GM21576 (cell line): ENCODE measurements around the gene LCN10.
"Not testable (repeated sequence)": the region's sequence is repeated elsewhere in the genome, so short reads cannot be mapped to it uniquely, and the experiment has no call there.

ENCODE experiments used
- ATAC-seq: cut with Tn5 transposase; IDR thresholded peaks from one replicate; pipeline ENCODE4 v1.9.1; 2021; ENCODE audit warnings: mild to moderate bottlenecking, moderate library complexity; ENCODE audit not compliant: unreplicated experiment

LCN10 gene

DNA sequence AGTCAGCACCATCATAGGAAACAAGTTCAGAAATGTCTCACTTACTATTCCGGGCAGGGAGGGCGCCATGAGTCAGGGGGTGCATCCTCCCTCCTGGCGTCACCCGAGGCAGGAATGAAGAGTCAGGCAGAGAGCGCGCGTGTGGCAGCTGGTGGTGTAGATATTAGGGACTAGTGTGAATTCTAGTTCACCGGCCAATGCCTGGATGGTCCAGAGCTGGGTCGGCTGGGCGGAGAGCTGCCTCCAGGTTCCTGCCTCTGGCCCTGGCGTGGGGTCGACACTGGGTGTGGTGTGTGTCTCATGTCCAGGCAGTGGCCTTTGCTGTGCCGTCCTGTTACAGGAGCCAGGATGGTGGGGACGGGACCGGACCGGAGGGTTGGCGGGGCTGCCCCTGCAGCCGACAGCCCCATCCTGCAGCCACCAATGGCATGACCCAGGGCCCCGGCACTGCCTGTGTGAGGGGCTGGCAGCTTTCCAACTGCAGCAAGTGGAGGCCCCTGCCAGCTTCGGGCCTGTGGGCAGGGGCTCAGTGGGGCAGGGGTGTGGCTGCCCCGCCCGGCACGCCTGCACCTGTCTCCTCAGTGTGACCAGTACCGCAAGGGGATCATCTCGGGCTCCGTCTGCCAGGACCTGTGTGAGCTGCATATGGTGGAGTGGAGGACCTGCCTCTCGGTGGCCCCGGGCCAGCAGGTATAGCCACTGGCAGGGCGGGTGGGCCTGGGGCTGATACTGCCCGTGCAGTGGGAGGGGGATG, 21.2 kb downstream of the LCN10 start:
- ATAC-seq = no peak

DNA sequence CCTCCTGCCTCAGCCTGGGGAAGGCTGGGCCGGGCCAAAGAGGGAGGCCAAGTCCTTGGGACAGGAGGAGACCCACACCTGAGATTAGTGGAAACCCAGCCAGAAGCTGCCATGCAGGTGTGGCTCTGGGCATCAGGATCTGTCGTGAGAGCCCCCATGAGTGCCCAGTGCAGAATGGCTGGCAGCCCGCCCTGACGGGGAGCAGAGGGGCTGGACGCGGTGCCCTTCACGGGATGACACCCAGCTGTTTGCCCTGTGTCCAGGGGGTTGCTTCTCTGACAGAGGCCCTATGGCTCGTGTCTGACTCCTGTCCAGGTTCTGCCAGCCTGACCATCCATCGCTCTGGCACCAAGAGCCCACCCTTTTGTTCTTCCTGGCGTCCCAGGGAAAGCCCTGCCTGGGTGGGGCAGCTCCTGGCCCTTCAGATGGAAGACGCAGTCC, 21.8 kb downstream of the LCN10 start:
- ATAC-seq = no peak

DNA sequence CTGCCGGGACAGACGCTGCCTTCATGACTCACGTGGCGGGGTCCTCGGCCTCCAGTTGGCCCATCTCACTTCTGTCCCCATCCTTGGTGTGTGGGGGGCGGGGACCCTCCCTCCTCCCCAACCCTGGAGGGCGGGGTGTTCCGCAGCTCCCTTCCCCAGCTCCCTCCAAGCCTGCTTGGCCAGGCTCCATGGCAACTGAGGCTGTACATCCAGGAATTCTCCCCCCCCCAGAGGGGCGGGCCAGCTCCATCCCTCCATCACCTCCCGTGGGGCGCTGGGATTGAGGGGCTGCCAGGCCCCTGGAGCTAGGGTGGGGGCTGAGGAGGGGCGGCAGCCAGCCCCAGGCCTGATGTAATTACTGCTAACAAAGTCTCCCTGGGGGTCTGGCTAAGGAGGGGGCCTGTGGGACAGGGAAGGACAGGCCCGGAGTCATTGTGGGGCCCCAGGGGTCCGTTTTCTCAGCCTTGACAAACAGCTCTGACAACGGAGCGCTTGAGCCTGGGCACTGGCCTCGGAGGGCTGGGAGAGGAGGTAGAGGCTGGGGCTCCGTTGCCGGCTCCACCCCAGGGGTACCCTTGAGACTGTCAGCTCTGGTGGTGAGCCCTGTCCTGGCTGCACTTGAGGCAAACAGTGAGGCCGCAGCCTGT, 22.4 kb downstream of the LCN10 start:
- ATAC-seq = no peak

DNA sequence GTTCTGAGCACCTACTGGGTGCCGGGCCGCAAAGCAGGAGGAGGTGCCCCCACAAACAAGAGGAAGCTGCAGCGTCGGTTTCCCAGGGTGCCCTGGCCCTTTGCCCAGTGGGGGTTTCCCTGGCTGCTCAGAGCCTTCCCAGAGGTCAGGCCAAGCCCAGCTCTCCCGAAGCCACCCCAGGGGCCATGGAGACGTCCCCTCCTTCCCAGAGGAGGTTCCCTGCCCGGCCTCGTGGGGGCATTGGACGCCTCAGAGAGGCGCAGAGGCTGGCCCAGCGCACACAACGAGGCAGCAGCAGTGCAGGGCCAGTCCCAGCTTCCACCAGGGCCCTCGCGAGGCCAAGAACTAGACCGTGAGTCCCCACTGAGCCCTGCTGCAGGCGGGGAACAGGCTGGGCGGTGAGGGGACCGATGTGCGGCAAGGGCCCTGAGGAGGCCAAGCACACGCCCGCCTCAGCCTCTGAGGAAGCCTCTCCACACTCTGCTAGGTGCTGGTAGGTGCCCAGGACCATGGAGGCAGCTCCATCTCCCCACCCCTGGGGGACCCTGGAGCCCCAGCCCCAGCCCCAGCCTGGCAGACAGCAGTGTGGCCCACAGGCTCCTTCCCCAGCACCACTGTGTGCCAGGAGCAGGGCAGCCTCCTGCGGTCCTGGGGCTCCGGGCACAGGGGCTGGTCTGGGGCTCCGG, 23.4 kb downstream of the LCN10 start:
- ATAC-seq = no peak

DNA sequence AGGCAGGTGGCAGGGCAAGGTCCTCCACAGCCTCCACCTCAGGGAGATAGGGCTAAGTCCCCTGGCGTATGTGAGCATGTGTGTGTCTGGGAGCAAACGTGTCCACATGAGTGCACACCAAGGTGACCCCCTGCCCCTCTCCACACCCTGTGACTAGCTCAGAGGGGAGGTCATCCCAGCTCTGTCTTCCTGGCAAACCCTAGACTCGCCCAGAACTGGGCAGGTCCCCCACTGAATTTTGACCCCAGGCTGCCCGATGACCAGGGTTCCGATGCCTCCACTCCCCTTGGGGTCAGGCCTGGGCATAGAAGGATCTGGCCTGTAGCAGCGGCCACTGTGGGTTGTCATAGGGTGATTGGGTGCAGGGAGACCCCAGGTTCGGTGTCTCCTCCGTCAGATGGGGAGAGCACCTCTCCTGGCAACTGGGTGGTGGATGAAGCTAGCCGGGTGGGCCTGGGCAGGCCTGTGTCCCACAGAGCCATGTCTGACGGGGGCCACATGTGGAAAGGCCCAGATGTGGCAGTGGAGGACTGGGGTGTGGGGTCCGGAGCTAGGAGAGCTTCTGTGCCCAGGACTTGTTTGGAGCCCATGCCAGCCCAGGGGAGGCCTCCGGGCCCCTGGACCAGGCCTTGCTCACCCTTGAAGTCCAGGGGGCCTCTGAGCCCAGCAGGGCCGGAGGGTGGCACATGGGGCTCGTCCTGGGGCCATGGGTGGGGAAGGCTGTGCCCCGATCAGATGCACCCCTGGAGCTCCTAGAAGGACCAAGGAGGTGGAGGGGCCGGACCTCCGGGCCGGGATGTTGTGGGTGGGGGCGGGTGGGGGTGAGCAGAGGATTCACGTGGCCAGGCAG, 24.2 kb downstream of the LCN10 start:
- no peak for ATAC-seq

DNA sequence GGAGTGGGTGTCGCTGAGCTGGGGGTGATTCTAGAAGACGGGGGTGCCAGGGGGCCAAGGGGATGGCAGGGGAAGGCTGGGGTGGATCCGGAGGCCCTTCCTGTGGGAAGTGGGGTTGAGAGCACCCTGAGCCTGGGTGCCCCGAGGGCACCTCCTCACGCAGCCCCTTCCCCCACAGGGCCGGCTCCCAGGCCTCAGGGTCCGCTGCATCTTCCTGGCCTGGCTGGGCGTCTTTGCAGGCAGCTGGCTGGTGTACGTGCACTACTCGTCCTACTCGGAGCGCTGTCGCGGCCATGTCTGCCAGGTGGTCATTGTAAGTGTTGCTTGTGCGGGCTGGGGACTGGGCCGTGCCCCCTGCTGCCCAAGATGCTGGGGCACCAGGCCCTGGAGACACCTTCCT, 25.3 kb downstream of the LCN10 start:
- no peak for ATAC-seq

DNA sequence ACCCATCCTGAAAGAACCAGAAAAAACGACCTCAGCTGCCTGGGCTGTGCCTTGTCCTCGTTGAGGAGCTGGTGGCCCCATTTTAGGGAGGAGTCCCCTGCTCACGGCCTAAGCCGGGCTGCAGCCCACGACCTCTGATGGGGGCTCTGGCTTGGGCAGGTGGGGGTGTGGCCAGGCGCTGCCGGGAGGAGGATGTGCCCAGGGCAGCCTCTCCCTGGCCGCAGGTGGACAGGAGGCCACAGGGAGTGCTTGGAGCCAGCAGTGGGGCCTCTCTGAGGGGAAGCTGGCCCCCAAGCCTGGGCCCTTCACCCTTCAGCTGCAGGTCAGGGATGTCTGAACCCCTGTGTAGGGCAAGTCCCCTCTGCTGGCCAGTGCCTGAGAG, 27.9 kb downstream of the LCN10 start:
- ATAC-seq = no peak

DNA sequence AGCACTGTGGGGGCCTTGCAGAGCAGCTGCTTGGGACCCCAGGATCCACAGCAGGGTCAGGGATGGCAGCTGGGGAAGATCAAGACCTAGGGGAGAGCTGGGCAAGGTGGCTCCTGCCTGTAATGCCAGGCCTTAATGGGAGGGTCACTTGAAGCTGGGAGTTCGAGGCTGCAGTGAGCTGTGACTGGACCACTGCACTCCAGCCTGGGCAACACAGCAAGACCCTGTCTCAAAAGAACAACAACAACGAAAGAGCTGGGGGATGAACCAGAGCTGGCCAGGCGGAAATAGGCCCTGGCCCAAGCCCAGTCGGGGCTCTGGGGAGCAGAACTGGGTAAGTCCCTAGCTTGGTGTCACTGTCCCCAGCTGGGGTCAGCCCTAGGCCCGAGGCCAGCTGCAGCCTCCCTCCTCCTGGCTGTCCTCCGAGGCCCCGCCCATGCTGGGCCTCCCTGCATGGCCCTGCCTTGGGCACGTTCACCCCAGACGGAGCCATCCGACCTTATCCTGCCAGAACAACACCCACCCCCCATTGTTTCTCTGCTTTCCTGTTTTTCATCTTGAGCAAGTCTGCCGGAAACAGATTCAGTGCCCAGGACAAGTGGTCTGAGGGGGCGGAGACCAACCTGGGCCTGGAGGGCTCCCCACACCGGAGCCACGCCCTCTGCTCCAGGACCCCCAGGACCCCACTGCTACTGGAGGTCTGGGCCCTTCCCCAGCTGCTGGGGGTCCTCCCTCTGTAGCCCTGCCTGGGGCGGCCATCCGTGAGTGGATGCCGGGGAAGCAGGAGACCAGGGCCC, 28.4 kb downstream of the LCN10 start:
- no peak for ATAC-seq

DNA sequence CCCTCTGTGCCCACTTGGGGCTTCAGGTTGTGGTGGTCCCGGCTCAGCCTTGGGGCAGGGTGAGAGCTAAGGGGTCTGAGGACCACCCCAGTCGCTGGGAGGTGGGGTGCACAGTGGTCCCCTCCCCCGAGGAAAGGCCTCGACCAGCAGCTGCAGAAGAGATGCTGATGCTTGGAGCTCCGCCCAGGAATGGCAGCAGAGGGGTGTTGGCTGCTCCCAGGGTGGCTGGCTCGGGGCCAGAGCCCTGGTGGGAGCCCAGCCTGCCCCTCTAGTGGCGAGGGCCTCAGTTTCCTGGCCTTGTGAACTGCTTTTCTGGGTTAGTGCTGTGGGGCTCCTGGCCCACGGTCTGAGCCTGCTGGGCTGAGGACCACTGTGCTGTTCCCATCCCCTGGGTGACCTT, 29.2 kb downstream of the LCN10 start:
- ATAC-seq = no peak

DNA sequence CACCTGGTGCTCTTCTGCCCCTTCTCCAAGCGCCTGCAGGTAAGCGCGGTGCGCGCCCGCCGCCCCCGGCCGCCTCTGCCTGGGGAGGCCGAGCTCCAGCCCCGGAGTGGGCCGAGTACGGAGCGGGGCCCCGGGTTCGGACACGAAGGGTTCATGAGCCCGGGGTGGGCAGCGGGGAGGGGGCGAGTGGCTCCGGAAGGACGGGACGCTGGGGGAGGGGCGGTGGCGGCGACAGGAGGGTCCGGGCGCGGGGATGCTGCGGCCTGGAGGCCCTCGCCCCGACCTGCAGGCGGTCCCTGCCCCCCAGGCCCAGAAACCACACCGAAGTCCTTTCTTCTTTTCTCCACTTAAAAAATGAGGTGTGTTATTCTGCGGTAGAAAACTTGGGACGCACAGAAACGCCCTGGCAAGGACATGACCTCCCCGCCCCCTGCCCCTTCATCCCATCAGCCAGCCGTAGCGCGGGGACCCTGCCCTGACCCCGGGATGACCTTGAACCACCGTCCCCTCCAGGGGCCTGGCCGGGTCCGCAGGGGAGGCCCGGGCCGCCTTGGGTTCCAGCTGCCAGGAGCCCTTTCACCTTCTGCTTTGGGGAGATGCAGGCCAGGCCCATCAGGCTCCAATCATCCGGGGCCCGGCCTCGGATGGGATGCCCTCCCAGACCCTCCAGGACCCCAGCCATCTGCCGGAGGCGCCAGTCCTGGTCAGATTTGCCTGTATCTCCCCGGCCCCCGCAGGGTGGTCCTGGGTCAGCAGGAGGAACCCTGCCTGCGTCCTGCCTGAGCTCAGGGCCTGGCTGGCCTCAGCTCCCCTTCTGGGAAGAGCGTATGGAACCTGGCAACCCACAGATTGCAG, 29.8 kb downstream of the LCN10 start:
- ATAC-seq = no peak

DNA sequence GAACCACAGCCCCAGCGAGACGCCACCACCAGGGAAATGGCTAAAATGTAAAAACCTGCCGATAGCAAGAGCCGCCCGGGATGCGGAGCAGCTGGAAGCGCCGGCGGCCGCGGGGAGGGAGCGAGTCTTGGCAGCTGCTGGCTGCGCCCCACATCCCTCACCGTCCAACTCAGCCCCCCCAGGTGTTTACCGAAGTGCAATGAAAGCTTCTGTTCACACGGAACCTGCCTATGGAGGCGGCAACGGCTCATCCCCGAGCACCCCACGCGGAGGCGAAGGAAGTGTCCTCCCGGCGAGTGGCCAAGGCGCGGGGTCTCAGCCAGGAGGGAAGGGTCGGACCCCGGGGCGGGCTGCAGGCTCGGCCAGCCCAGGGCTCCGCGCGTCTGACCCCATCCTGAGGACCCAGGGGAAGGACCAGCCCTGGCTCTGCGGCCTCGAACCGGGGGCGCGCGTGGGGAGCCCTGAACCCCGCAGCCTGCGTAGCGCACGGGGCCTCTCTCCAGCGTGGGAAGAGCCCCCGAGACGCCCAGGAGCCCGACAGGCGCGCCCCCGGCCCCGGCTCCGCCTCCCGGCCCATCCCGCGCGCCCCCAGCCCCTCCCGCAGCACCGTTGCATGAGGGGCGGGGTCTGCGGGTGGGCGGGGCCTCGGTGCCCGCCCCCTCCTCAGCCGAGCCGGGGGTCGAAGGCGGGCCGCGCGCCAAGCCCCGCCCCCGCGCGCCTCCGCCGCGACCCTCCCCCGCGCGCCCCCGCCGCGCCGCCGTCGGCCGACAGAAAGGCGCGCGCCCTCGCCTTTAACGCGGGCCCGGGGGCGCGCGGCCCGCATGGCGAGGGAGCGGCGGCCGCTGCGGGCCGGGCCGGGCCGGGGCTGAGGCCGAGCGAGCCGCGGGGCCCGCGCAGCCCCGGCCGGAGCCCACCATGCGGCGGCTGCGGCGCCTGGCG, 30.7 kb downstream of the LCN10 start, which contains the start of gene DIPK1B:
DIPK1B (plus strand) TSS at position 822 of the 939 bp plus-strand sequence; CDS start at position 916, 94 bp downstream.
- ATAC-seq = no peak

DNA sequence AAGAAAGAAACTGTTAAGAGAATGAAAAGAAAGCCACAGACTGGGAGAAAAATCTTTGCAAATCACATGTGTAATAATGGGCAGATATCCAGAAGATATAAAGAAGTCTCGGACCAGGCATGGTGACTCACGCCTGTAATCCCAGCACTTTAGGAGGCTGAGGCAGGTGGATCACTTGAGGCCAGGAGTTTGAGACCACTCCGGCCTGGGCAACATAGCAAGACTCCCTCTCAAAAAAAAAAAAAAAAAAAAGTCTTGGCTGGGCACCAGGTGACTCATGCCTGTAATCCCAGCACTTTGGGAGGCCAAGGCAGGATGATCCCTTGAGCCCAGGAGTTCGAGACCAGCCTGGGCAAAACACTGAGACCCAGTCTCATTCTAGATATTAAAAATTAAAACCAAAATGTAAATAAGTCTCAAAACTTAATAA, 31.5 kb downstream of the LCN10 start:
- not testable (repeated sequence) for ATAC-seq

DNA sequence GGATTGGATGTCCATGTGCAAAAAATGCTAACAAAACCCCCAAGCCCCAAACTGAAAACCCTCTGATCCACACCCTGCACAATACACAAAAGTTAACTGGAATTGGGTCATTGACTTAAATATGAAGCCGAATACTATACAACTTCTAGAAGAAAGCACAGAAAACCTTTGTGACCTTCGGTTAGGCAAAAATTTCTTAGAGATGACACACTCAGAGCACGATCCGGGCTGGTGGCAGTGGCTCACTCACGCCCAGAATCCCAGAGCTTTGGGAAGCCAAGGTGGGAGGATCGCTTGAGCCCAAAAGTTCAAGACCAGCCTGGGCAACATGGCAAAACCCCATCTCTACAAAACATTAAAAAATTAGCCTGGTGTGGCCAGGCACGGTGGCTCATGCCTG, 32.2 kb downstream of the LCN10 start:
- no peak for ATAC-seq

DNA sequence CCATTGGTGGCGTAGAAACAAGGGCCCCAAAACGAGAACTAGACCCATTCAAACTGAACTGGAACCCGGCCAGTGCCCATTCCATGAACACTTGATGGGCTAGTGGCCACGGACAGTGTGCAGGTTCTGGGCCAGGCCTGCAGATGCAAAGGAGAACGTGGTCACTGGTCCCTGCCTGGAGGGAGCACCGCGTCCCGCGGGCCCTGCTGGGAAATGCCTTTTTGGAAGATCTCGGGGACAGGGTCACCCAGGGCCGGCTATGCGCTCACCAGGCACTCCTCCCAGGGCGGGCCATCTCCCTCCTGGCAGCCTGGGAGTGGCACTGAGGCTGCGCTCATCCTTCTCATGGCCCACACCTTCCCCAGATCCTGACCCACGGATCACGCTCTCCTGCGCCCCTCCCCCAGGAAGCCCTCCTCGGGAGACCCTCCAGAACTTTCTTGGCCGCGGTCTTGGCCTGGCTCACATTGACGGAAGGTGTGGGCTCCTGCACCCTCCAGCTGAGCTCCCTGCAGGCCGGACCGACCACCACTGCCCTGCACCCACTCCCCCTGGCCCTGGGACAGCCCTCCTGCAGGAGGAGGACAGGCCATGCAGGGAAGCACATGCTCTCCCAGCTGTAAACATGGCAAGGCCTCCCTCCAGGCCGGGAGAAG, 33.2 kb downstream of the LCN10 start:
- ATAC-seq = no peak

DNA sequence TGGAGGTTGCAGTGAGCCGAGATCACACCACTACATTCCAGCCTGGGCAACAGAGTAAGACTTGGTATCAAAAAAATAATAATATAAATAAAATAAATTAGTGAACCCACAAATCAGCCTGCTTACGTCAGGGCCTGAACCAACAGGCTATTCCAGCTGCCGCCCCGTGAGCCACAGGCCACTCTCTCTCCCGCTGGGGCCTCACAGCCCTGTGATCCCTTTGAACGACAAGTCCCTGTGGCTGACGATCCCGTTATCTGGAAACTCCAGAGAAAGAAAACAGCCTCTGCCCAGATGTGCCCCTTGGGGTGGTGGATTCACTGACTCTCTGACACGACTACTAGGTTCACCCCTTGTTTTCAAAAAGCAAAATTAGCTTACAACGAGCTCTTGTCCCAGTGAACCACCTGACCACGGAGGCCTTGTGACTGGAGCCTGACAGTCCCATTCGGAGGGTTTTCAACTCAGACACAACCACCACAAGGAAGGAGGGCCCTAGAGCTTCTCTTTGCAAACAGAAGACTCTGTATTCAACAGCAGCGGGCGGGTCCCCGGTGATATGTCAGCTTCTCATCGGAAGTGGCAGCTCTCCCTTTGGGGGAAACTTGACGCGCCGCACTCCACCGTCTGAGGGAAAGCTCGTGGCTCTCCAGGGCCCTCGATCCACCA, 34.8 kb downstream of the LCN10 start:
- ATAC-seq = no peak

DNA sequence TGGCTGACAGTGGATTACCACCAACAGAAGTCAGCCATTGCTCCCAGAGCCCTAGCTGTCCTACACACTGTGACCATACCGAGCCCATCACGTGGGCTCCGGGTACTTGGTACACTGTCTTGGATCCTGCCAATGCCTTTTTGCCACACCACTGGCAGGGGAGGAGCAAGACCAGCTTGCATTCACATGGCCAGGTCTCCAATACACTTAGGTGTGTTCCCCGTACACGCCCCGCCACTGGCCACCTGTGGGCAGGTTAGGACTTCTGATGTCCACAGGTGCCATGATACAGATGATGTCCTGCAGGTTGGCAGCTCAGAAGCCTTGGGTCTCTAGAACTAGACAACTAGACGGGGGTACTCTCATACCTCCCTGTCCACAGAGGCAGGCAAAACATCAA, 35.7 kb downstream of the LCN10 start:
- ATAC-seq = no peak

DNA sequence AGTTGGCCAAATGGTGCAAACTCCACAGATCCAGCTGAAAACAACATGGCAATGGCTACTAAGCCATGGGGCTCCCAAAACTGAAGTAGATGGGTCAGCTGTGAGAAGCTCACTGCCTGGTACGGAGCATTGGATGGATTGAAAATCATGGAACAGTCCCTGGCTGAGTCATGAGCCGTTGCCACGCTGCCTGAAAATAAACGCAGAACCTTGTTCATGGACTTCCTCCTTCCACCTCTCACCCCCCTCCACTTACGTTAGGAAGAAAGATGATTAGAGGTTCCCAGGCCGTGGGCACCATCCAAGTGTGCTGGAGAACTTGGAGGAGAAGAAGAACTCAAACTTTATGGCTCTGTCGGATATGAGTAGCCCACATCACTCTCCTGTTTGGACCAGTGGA, 37.2 kb downstream of the LCN10 start:
- no peak for ATAC-seq
